Tibial nerve (tissue), 4 donors: ENCODE measurements around the gene DLK1.

Experiments used
- CTCF ChIP-seq, 5 experiments: fragments of 200-600 bp in 3 of 5; fragments of 450-650 bp in 2 of 5; sonication (generic) in 3 of 5; IDR thresholded peaks; one replicate each; pipeline ENCODE4 v1.5.1; 2016 to 2019; ENCODE audit warnings: antibody characterized with exemption in 5 of 5, mild to moderate bottlenecking in 3 of 5, moderate library complexity in 2 of 5
- EP300 ChIP-seq, 2 donors: sonication (generic); formaldehyde crosslinking; IDR thresholded peaks; one replicate each; pipeline ENCODE4 v1.6.1; 2017; ENCODE audit warnings: antibody characterized with exemption in 2 of 2, mild to moderate bottlenecking in 1 of 2
- POLR2A ChIP-seq, 2 donors: fragments of 450-650 bp; IDR thresholded peaks; one replicate each; pipeline ENCODE4 v1.6.1; 2017; ENCODE audit warnings: antibody characterized with exemption in 2 of 2, mild to moderate bottlenecking in 2 of 2, moderate library complexity in 2 of 2

GRCh38 chr14:100710391-100710790 is 16.3 kb upstream of the DLK1 start:
- TF ChIP-seq EP300 (IDR thresholded peaks at IDR 0.05), result no peak
- TF ChIP-seq CTCF (IDR thresholded peaks at IDR 0.05), result no peak
- TF ChIP-seq POLR2A (IDR thresholded peaks at IDR 0.05), result no peak
